HCT116 (cell line): ENCODE data around the gene ALLC. TPM values are rescaled to one million over a fixed set of nuclear protein-coding genes. Genes with fewer than 3 reads are reported as not detected.

ENCODE experiments used
- ATAC-seq: fragments of 200-7000 bp; cut with Tn5 transposase; 2 replicates; pipeline ENCODE4 v1.9.1; 2020; ENCODE audit warnings: mild to moderate bottlenecking, moderate library complexity
- BruUV-seq: library from RNA; stranded (reverse); fragments of 400-500 nt; replicated peaks from 2 replicates; lab custom pipeline; 2021; lab: Mats Ljungman, UMichigan
- CTCF ChIA-PET: fragments of 300-600 bp; sonication (Branson Sonifier 250); formaldehyde crosslinking; loops from one replicate; lab custom pipeline; 2021; ENCODE audit warnings: antibody characterized with exemption; lab: Charles Lee
- POLR2A ChIA-PET: fragments of 300-600, 350-600 bp; sonication (Branson Sonifier 250); formaldehyde crosslinking; loops from one replicate; lab custom pipeline; 2021; ENCODE audit warnings: antibody characterized with exemption; lab: Charles Lee
- RAD21 ChIA-PET, 2 experiments: fragments of 300-600 bp; sonication (Branson Sonifier 250); formaldehyde crosslinking; loops; one replicate each; lab custom pipeline; 2023; ENCODE audit warnings: low total read pairs in 2 of 2; ENCODE audit not compliant: uncharacterized antibody in 2 of 2, unreplicated experiment in 2 of 2, low non-redundant PET in 1 of 2; lab: Charles Lee
- DNase-seq: peaks from one replicate; pipeline ENCODE4 v3.0.0-alpha.2; 2010; ENCODE audit warnings: low read depth, low spot score
- H2AFZ ChIP-seq: fragments of 200-600 bp; shearing (Covaris generic), sonication (generic); 2 replicates; pipeline ENCODE4 v1.6.1; 2017; ENCODE audit warnings: low read depth, mixed run types, mixed read lengths, antibody characterized with exemption, low read length; ENCODE audit not compliant: poor library complexity, severe bottlenecking
- H3K27ac ChIP-seq: 2 replicates; pipeline ENCODE4 v1.5.1; 2012; ENCODE audit warnings: low read depth, low read length
- H3K27me3 ChIP-seq: fragments of 200-600 bp; sonication (generic); 2 replicates; pipeline ENCODE4 v1.6.1; 2016; ENCODE audit warnings: mixed run types, low read length, mixed read lengths; ENCODE audit not compliant: insufficient read depth
- H3K36me3 ChIP-seq, 2 experiments: fragments of 200-500 bp in 1 of 2; fragments of 200-600 bp in 1 of 2; sonication (Bioruptor generic) in 1 of 2; sonication (generic) in 1 of 2; 2 replicates each; pipeline versions ENCODE4 v1.5.1 to v1.6.1; 2014 to 2016; ENCODE audit warnings: low read length in 2 of 2, inconsistent platforms in 1 of 2, mixed read lengths in 1 of 2, mixed run types in 1 of 2; ENCODE audit not compliant: insufficient read depth in 2 of 2, control insufficient read depth in 1 of 2
- H3K4me1 ChIP-seq, 2 experiments: fragments of 200-600 bp in 1 of 2; sonication (generic) in 1 of 2; 2 replicates each; pipeline versions ENCODE4 v1.5.1 to v1.6.1; 2012 to 2017; ENCODE audit warnings: low read length in 2 of 2, inconsistent platforms in 1 of 2, mild to moderate bottlenecking in 1 of 2, mixed read lengths in 1 of 2, mixed run types in 1 of 2, moderate library complexity in 1 of 2; ENCODE audit not compliant: insufficient read depth in 2 of 2, control insufficient read depth in 1 of 2
- H3K4me2 ChIP-seq: fragments of 200-600 bp; sonication (generic); 2 replicates; pipeline ENCODE4 v1.6.1; 2017; ENCODE audit warnings: mixed run types, low read length, mixed read lengths
- H3K4me3 ChIP-seq, 2 experiments: fragments of 200-600 bp in 1 of 2; sonication (generic) in 1 of 2; replicated peaks in 1 of 2; 2 replicates each; pipeline ENCODE4 v1.5.1; 2011 to 2016; ENCODE audit warnings: low read length in 2 of 2, control low read depth in 1 of 2, low read depth in 1 of 2, mild to moderate bottlenecking in 1 of 2, mixed read lengths in 1 of 2, mixed run types in 1 of 2
- H3K79me2 ChIP-seq: fragments of 200-600 bp; sonication (generic); 2 replicates; pipeline ENCODE4 v1.6.1; 2017; ENCODE audit warnings: mild to moderate bottlenecking, mixed run types, low read length, moderate library complexity, mixed read lengths; ENCODE audit not compliant: insufficient read depth
- H3K9ac ChIP-seq: fragments of 200-600 bp; sonication (generic); 2 replicates; pipeline ENCODE4 v1.6.1; 2016; ENCODE audit warnings: low read length, mixed read lengths
- H3K9me2 ChIP-seq: fragments of 200-600 bp; sonication (generic), shearing (Covaris generic); 2 replicates; pipeline ENCODE4 v1.6.1; 2017; ENCODE audit warnings: mixed run types, mild to moderate bottlenecking, moderate library complexity; ENCODE audit not compliant: insufficient read depth
- H3K9me3 ChIP-seq, 2 experiments: fragments of 200-500 bp in 1 of 2; fragments of 200-600 bp in 1 of 2; sonication (Bioruptor generic) in 1 of 2; sonication (generic) in 1 of 2; 2 replicates each; pipeline ENCODE4 v1.6.1; 2014 to 2017; ENCODE audit warnings: low read length in 2 of 2, mixed read lengths in 2 of 2, inconsistent platforms in 1 of 2, low read depth in 1 of 2, mild to moderate bottlenecking in 1 of 2, mixed run types in 1 of 2, moderate library complexity in 1 of 2; ENCODE audit not compliant: control insufficient read depth in 1 of 2, insufficient read depth in 1 of 2
- H4K20me1 ChIP-seq: fragments of 200-600 bp; sonication (generic), shearing (Covaris generic); 2 replicates; pipeline ENCODE4 v1.6.1; 2017; ENCODE audit warnings: mixed run types, mild to moderate bottlenecking, moderate library complexity; ENCODE audit not compliant: insufficient read depth
- CEBPB ChIP-seq: IDR thresholded peaks from 2 replicates; pipeline ENCODE4 v1.6.1; 2012; ENCODE audit warnings: low read depth
- ELF1 ChIP-seq: IDR thresholded peaks from 2 replicates; pipeline ENCODE4 v1.6.1; 2012; ENCODE audit warnings: low read depth, borderline replicate concordance
- JUND ChIP-seq: IDR thresholded peaks from 2 replicates; pipeline ENCODE4 v1.6.1; 2012
- POLR2A ChIP-seq: IDR thresholded peaks from 2 replicates; pipeline ENCODE4 v1.7.0; 2011; ENCODE audit warnings: borderline replicate concordance; ENCODE audit not compliant: insufficient read depth, insufficient read length; ENCODE audit errors: extremely low read depth
- POLR2AphosphoS5 ChIP-seq: IDR thresholded peaks from 2 replicates; pipeline ENCODE4 v1.6.1; 2011; ENCODE audit warnings: mild to moderate bottlenecking, low read depth, low read length, moderate library complexity
- RAD21 ChIP-seq: IDR thresholded peaks from 2 replicates; pipeline ENCODE4 v1.6.1; 2012; ENCODE audit warnings: low read depth, mild to moderate bottlenecking
- SP1 ChIP-seq: IDR thresholded peaks from 2 replicates; pipeline ENCODE4 v1.6.1; 2012; ENCODE audit warnings: low read depth
- TCF7L2 ChIP-seq: IDR thresholded peaks from 2 replicates; pipeline ENCODE4 v1.7.0; 2011; ENCODE audit warnings: borderline replicate concordance, inconsistent platforms; ENCODE audit not compliant: insufficient read depth, insufficient read length; ENCODE audit errors: extremely low read depth
- YY1 ChIP-seq: IDR thresholded peaks from 2 replicates; pipeline ENCODE4 v1.6.1; 2011; ENCODE audit warnings: low read length, low read depth, moderate library complexity, mild to moderate bottlenecking; ENCODE audit not compliant: insufficient replicate concordance; ENCODE audit errors: extremely low read depth
- ZFX ChIP-seq: fragments of 450-650 bp; IDR thresholded peaks from 2 replicates; pipeline ENCODE4 v1.6.1; 2017
- intact Hi-C: fragments of 100-400 bp; cut with micrococcal nuclease; formaldehyde crosslinking; loops from 2 replicates; pipeline ENCODE4 v1.10.0; 2022
- total RNA-seq: library from RNA; stranded (reverse); gene quantifications from one replicate; pipeline ENCODE4 v1.2.1, GENCODE V29; 2021; ENCODE audit not compliant: unreplicated experiment
- TF ChIP-seq, protein P1 (sequence below): IDR thresholded peaks from 2 replicates; pipeline ENCODE4 v1.6.1; 2012; ENCODE audit warnings: low read depth
- TF ChIP-seq, protein P2 (sequence below), 3 experiments: fragments of 200-600 bp in 1 of 3; sonication (generic) in 1 of 3; IDR thresholded peaks in 2 of 3; conservative IDR thresholded peaks in 1 of 3; 2 replicates each; pipeline ENCODE4 v1.5.1; 2012 to 2017; ENCODE audit warnings: low read depth in 2 of 3, low read length in 2 of 3, antibody characterized with exemption in 1 of 3, borderline replicate concordance in 1 of 3, control low read depth in 1 of 3, mild to moderate bottlenecking in 1 of 3, mixed read lengths in 1 of 3, mixed run types in 1 of 3, moderate library complexity in 1 of 3; ENCODE audit not compliant: insufficient read depth in 1 of 3
- TF ChIP-seq, protein P3 (sequence below): IDR thresholded peaks from 2 replicates; pipeline ENCODE4 v1.6.1; 2012

ALLC gene
- total RNA-seq, 1 experiment from 2014 or later: not detected

DNA sequence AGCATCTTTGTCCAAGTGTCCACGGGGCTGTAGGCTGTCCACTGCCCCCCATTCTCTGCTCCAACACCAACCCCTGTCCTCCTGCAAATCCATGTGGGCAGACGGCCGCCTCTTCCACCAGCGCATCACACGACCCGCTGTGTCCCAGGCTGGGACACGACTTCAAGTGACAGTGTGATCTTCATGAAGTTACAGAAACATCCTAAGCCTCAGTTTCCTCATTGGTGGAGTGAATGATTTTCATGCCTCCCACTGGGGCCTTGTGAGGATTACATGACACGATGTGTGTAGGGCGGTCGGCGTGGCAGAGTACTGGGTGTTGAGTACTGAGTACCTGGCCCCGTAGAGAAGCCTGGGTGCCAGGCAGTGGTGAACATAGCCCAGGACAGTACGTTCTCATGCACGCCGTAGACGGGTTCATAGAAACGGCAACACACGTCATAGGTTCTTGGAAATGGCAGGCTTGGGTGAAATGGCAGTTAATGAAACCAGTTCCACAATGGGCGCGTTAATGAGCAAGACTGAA is 9.3 kb upstream of the ALLC start:
- Histone ChIP-seq H3K79me2 (no peaks in the 10 kb centered on the region), H4K20me1 (no peaks in the 10 kb centered on the region), H3K36me3 (no peaks in the 10 kb centered on the region), H3K27ac (no peak overlapping the region), H3K9ac (no peak overlapping the region), H3K4me1 (peaks cover 0 to 5% of the 10 kb centered on the region in 2 experiments; a peak in 2 of 4 replicates), H3K4me3 (no peak overlapping the region), H3K9me2 (no peaks in the 10 kb centered on the region), H2AFZ (no peak overlapping the region)
- no TSS peak for BruUV-seq
- DNase-seq (no peak), ATAC-seq (no peak)
- intact Hi-C loops: no loop called here
- RAD21 ChIA-PET: no interaction called here
- POLR2A ChIA-PET: no interaction called here
- TF ChIP-seq CEBPB (no peak), POLR2AphosphoS5 (no peak), RAD21 (no peak), ELF1 (no peak), POLR2A (no peak), TCF7L2 (no peak), SP1 (no peak), ZFX (no peak), YY1 (no peak), JUND (no peak)
- TF ChIP-seq, protein P1, sequence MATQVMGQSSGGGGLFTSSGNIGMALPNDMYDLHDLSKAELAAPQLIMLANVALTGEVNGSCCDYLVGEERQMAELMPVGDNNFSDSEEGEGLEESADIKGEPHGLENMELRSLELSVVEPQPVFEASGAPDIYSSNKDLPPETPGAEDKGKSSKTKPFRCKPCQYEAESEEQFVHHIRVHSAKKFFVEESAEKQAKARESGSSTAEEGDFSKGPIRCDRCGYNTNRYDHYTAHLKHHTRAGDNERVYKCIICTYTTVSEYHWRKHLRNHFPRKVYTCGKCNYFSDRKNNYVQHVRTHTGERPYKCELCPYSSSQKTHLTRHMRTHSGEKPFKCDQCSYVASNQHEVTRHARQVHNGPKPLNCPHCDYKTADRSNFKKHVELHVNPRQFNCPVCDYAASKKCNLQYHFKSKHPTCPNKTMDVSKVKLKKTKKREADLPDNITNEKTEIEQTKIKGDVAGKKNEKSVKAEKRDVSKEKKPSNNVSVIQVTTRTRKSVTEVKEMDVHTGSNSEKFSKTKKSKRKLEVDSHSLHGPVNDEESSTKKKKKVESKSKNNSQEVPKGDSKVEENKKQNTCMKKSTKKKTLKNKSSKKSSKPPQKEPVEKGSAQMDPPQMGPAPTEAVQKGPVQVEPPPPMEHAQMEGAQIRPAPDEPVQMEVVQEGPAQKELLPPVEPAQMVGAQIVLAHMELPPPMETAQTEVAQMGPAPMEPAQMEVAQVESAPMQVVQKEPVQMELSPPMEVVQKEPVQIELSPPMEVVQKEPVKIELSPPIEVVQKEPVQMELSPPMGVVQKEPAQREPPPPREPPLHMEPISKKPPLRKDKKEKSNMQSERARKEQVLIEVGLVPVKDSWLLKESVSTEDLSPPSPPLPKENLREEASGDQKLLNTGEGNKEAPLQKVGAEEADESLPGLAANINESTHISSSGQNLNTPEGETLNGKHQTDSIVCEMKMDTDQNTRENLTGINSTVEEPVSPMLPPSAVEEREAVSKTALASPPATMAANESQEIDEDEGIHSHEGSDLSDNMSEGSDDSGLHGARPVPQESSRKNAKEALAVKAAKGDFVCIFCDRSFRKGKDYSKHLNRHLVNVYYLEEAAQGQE: no peak
- TF ChIP-seq, protein P2, sequence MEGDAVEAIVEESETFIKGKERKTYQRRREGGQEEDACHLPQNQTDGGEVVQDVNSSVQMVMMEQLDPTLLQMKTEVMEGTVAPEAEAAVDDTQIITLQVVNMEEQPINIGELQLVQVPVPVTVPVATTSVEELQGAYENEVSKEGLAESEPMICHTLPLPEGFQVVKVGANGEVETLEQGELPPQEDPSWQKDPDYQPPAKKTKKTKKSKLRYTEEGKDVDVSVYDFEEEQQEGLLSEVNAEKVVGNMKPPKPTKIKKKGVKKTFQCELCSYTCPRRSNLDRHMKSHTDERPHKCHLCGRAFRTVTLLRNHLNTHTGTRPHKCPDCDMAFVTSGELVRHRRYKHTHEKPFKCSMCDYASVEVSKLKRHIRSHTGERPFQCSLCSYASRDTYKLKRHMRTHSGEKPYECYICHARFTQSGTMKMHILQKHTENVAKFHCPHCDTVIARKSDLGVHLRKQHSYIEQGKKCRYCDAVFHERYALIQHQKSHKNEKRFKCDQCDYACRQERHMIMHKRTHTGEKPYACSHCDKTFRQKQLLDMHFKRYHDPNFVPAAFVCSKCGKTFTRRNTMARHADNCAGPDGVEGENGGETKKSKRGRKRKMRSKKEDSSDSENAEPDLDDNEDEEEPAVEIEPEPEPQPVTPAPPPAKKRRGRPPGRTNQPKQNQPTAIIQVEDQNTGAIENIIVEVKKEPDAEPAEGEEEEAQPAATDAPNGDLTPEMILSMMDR (IDR thresholded peaks at IDR 0.05 in 2 of 3, conservative IDR thresholded peaks at IDR 0.05 in 1 of 3; ENCODE audit: borderline replicate concordance in 1 of 3, insufficient read depth in 1 of 3, low read depth in 2 of 3, low read length in 2 of 3): no peak
- TF ChIP-seq, protein P3, sequence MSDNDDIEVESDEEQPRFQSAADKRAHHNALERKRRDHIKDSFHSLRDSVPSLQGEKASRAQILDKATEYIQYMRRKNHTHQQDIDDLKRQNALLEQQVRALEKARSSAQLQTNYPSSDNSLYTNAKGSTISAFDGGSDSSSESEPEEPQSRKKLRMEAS: no peak
- TF ChIP-seq, all 23 proteins: peak for 0
- CTCF ChIA-PET: no interaction called here
- H3K9me3 ChIP-seq: no peaks in the 10 kb centered on the region
- no peak overlapping the region for H3K4me2 ChIP-seq
- H3K27me3 ChIP-seq: no peaks in the 10 kb centered on the region
